H1 (cell line): ENCODE results near the gene SCMH1. TPM values are rescaled to one million over a fixed set of nuclear protein-coding genes. Genes with fewer than 3 reads are reported as not detected.

ENCODE experiments used
- CTCF ChIA-PET: fragments of 300-600 bp; sonication (Branson Sonifier 250); formaldehyde crosslinking; loops from one replicate; lab custom pipeline; 2021; ENCODE audit not compliant: partially characterized antibody; lab: Charles Lee
- POLR2A ChIA-PET: fragments of 300-600 bp; sonication (Branson Sonifier 250); formaldehyde crosslinking; loops from one replicate; lab custom pipeline; 2021; ENCODE audit warnings: inconsistent platforms; ENCODE audit not compliant: partially characterized antibody; lab: Charles Lee
- DNase-seq, 2 experiments: peaks; one replicate each; pipeline versions ENCODE4 v3.0.0 to v3.0.0-alpha.2; 2010 to 2022; ENCODE audit warnings: low spot score in 2 of 2, low read depth in 1 of 2, mixed read lengths in 1 of 2
- FAIRE-seq: peaks from 2 replicates; lab custom pipeline; 2011; peaks lifted over from hg19 to GRCh38; lab: Jason Lieb, UNC
- H2AFZ ChIP-seq: 2 replicates; pipeline ENCODE4 v1.8.1; 2012; ENCODE audit warnings: low read length, inconsistent platforms
- H2AK5ac ChIP-seq: 2 replicates; pipeline ENCODE4 v1.6.1; 2013; ENCODE audit warnings: low read depth, low read length
- H2BK120ac ChIP-seq: replicated peaks from 2 replicates; pipeline ENCODE3; 2013; ENCODE audit warnings: low read depth, low read length, inconsistent platforms
- H2BK12ac ChIP-seq: 2 replicates; pipeline ENCODE4 v1.6.1; 2013; ENCODE audit warnings: low read depth, low read length
- H2BK15ac ChIP-seq: 2 replicates; pipeline ENCODE4 v1.6.1; 2013; ENCODE audit warnings: low read length
- H2BK20ac ChIP-seq: 2 replicates; pipeline ENCODE4 v1.6.1; 2013; ENCODE audit warnings: low read length
- H2BK5ac ChIP-seq: 2 replicates; pipeline ENCODE4 v1.6.1; 2013; ENCODE audit warnings: low read depth, low read length
- H3K14ac ChIP-seq: 2 replicates; pipeline ENCODE4 v1.6.1; 2013; ENCODE audit warnings: inconsistent platforms; ENCODE audit not compliant: insufficient read length
- H3K18ac ChIP-seq: 2 replicates; pipeline ENCODE4 v1.6.1; 2013; ENCODE audit warnings: low read length; ENCODE audit errors: extremely low read depth
- H3K23ac ChIP-seq: 2 replicates; pipeline ENCODE4 v1.6.1; 2013; ENCODE audit warnings: inconsistent platforms; ENCODE audit not compliant: insufficient read length
- H3K23me2 ChIP-seq: 2 replicates; pipeline ENCODE4 v1.6.1; 2013; ENCODE audit warnings: low read depth, low read length
- H3K27ac ChIP-seq: 2 replicates; pipeline ENCODE4 v1.6.1; 2011; ENCODE audit warnings: low read depth, low read length, inconsistent platforms
- H3K27me3 ChIP-seq, 4 experiments: replicated peaks in 1 of 4; 1 replicate in 1 of 4; 2 replicates in 3 of 4; pipeline versions ENCODE4 v1.6.1 to v1.8.1; 2011 to 2013; ENCODE audit warnings: low read length in 3 of 4, mild to moderate bottlenecking in 3 of 4, inconsistent platforms in 2 of 4, mixed read lengths in 2 of 4, moderate library complexity in 1 of 4; ENCODE audit not compliant: control insufficient read depth in 3 of 4, insufficient read depth in 3 of 4; ENCODE audit errors: extremely low read depth in 1 of 4
- H3K36me3 ChIP-seq, 4 experiments: 2 replicates each; pipeline versions ENCODE4 v1.6.1 to v1.8.1; 2011 to 2013; ENCODE audit warnings: mild to moderate bottlenecking in 4 of 4, low read length in 3 of 4, moderate library complexity in 2 of 4, control low read depth in 1 of 4, inconsistent platforms in 1 of 4; ENCODE audit not compliant: insufficient read depth in 4 of 4, control insufficient read depth in 2 of 4
- H3K4ac ChIP-seq: replicated peaks from 2 replicates; pipeline ENCODE3; 2013; ENCODE audit warnings: low read length, low read depth, mixed read lengths, inconsistent platforms; ENCODE audit not compliant: insufficient read length
- H3K4me1 ChIP-seq, 4 experiments: replicated peaks in 1 of 4; 1 replicate in 1 of 4; 2 replicates in 3 of 4; pipeline versions ENCODE4 v1.6.1 to v1.8.1; 2011 to 2013; ENCODE audit warnings: low read length in 3 of 4, inconsistent platforms in 2 of 4, mixed read lengths in 1 of 4; ENCODE audit not compliant: insufficient read depth in 4 of 4, control insufficient read depth in 3 of 4
- H3K4me2 ChIP-seq, 2 experiments: 2 replicates each; pipeline versions ENCODE4 v1.6.1 to v1.8.1; 2011 to 2013; ENCODE audit warnings: low read depth in 2 of 2, low read length in 2 of 2, control low read depth in 1 of 2, inconsistent platforms in 1 of 2, mild to moderate bottlenecking in 1 of 2; ENCODE audit not compliant: insufficient read depth in 1 of 2
- H3K4me3 ChIP-seq, 4 experiments: fragments of 200-600, 300-600 bp in 1 of 4; sonication (generic), shearing (Covaris generic), sonication (Bioruptor Twin) in 1 of 4; 2 replicates each; pipeline versions ENCODE4 v1.5.1 to v1.8.1; 2011 to 2016; ENCODE audit warnings: low read length in 4 of 4, low read depth in 3 of 4, control low read depth in 2 of 4, inconsistent platforms in 2 of 4, mild to moderate bottlenecking in 2 of 4, mixed read lengths in 1 of 4, moderate library complexity in 1 of 4; ENCODE audit not compliant: insufficient read depth in 2 of 4; ENCODE audit errors: extremely low read depth in 1 of 4
- H3K56ac ChIP-seq: replicated peaks from 2 replicates; pipeline ENCODE3; 2013; ENCODE audit warnings: low read depth, mild to moderate bottlenecking, mixed read lengths, low read length, inconsistent platforms; ENCODE audit not compliant: insufficient read length
- H3K79me1 ChIP-seq: 2 replicates; pipeline ENCODE4 v1.6.1; 2013; ENCODE audit warnings: low read depth, low read length, control low read depth
- H3K79me2 ChIP-seq, 2 experiments: 2 replicates each; pipeline versions ENCODE4 v1.6.1 to v1.8.1; 2012 to 2013; ENCODE audit warnings: low read length in 2 of 2, mild to moderate bottlenecking in 2 of 2, inconsistent platforms in 1 of 2; ENCODE audit not compliant: insufficient read depth in 2 of 2, control insufficient read depth in 1 of 2
- H3K9ac ChIP-seq, 4 experiments: replicated peaks in 1 of 4; 1 replicate in 1 of 4; 2 replicates in 3 of 4; pipeline versions ENCODE4 v1.6.1 to v1.8.1; 2011 to 2013; ENCODE audit warnings: low read depth in 3 of 4, low read length in 3 of 4, control low read depth in 2 of 4, mild to moderate bottlenecking in 2 of 4, moderate library complexity in 2 of 4, inconsistent platforms in 1 of 4; ENCODE audit errors: extremely low read depth in 1 of 4
- H3K9me3 ChIP-seq, 2 experiments: 2 replicates each; pipeline versions ENCODE4 v1.6.1 to v1.8.1; 2012 to 2013; ENCODE audit warnings: mild to moderate bottlenecking in 2 of 2, moderate library complexity in 2 of 2, control low read depth in 1 of 2, inconsistent platforms in 1 of 2, low read depth in 1 of 2, low read length in 1 of 2, mixed read lengths in 1 of 2; ENCODE audit not compliant: insufficient read depth in 2 of 2
- H4K20me1 ChIP-seq, 2 experiments: replicated peaks in 1 of 2; 2 replicates each; pipeline versions ENCODE3 to v1.8.1; 2011 to 2013; ENCODE audit warnings: inconsistent platforms in 2 of 2, low read length in 2 of 2, mild to moderate bottlenecking in 1 of 2; ENCODE audit not compliant: insufficient read depth in 2 of 2, control insufficient read depth in 1 of 2
- H4K5ac ChIP-seq: 2 replicates; pipeline ENCODE4 v1.6.1; 2013; ENCODE audit warnings: low read length, low read depth, mixed read lengths, inconsistent platforms; ENCODE audit not compliant: insufficient read length
- H4K8ac ChIP-seq: 2 replicates; pipeline ENCODE4 v1.8.0; 2013; ENCODE audit warnings: mild to moderate bottlenecking, moderate library complexity, low read length, inconsistent platforms; ENCODE audit not compliant: insufficient read depth; ENCODE audit errors: extremely low read depth
- H4K91ac ChIP-seq: replicated peaks from 2 replicates; pipeline ENCODE3; 2013; ENCODE audit warnings: low read length, mixed read lengths, inconsistent platforms; ENCODE audit not compliant: insufficient read length
- CBX8 ChIP-seq: fragments of 300-800, 300-1000 bp; sonication (generic); IDR thresholded peaks from 2 replicates; pipeline ENCODE4 v1.7.1; 2016; ENCODE audit warnings: low read depth, low read length, borderline replicate concordance
- CTCF ChIP-seq, 3 experiments: IDR thresholded peaks; 1 replicate in 2 of 3; 2 replicates in 1 of 3; pipeline versions ENCODE4 v1.5.1 to v1.6.1; 2011; ENCODE audit warnings: low read length in 3 of 3, mild to moderate bottlenecking in 3 of 3, inconsistent platforms in 2 of 3, low read depth in 1 of 3, moderate library complexity in 1 of 3; ENCODE audit not compliant: insufficient read depth in 1 of 3; ENCODE audit errors: control extremely low read depth in 1 of 3
- JUND ChIP-seq: IDR thresholded peaks from 2 replicates; pipeline ENCODE4 v1.6.1; 2011; ENCODE audit warnings: mild to moderate bottlenecking, improper control_type of control experiment, low read length
- KDM1A ChIP-seq: fragments of 200-600, 300-600 bp; sonication (generic); IDR thresholded peaks from 2 replicates; pipeline ENCODE4 v1.7.1; 2016; ENCODE audit warnings: mild to moderate bottlenecking, low read length, borderline replicate concordance
- MAFK ChIP-seq: IDR thresholded peaks from 2 replicates; pipeline ENCODE4 v1.6.1; 2012; ENCODE audit warnings: low read depth, mild to moderate bottlenecking, improper control_type of control experiment, low read length
- NRF1 ChIP-seq: IDR thresholded peaks from 2 replicates; pipeline ENCODE4 v1.6.1; 2011; ENCODE audit warnings: mild to moderate bottlenecking, low read depth, low read length, improper control_type of control experiment
- SP1 ChIP-seq: IDR thresholded peaks from 2 replicates; pipeline ENCODE4 v1.6.1; 2011; ENCODE audit warnings: low read depth, low read length
- TAF7 ChIP-seq: optimal IDR thresholded peaks from 2 replicates; pipeline ENCODE3; 2011; ENCODE audit warnings: low read depth, mild to moderate bottlenecking, inconsistent platforms, low read length, moderate library complexity, borderline replicate concordance
- TCF12 ChIP-seq: IDR thresholded peaks from 2 replicates; pipeline ENCODE4 v1.6.1; 2011; ENCODE audit warnings: low read depth, mild to moderate bottlenecking, low read length
- WGBS, 2 experiments: shearing (Covaris generic) in 1 of 2; methylation state at CpG; one replicate each; pipeline versions ENCODE4 v1.1.6 to v1.1.7; 2013 to 2015; ENCODE audit warnings: low lambda C conversion rate in 2 of 2, mixed read lengths in 2 of 2, inconsistent platforms in 1 of 2, low coverage in 1 of 2, missing lambda C conversion rate in 1 of 2; ENCODE audit not compliant: insufficient replicate concordance in 2 of 2, insufficient coverage in 1 of 2, insufficient read length in 1 of 2; ENCODE audit errors: extremely low coverage in 1 of 2, missing lambda C conversion rate in 1 of 2; 5-methylcytosine and 5-hydroxymethylcytosine counted together
- polyA plus RNA-seq, 7 experiments: library from polyadenylated mRNA; depleted of rRNA in 3 of 7; stranded (reverse) in 5 of 7; unstranded in 2 of 7; fragments of >200 nt in 5 of 7; fragments of 200-250 nt in 2 of 7; gene quantifications; 1 replicate in 5 of 7; 2 replicates in 1 of 7; 4 replicates in 1 of 7; pipeline versions ENCODE4 v1.2.1 to v1.2.3, GENCODE V29; 2011 to 2013; ENCODE audit warnings: missing spikeins in 2 of 7, mixed read lengths in 2 of 7
- total RNA-seq: library from RNA; stranded (reverse); fragmentation: NEBNext Ultra II Directional; extraction: Animal tissue kit (Norgen Biotek cat#: 25700); gene quantifications from 2 replicates; pipeline ENCODE4 v1.2.1, GENCODE V29; 2021

The SCMH1 gene
- total and polyA plus RNA-seq, 2 of the 8 experiments (the other 6 are each of a cell fraction or from before 2014, with no cell fraction given) = 16.6 to 30.7 TPM

GRCh38 chr1:40987439-40988276, 254.4 kb downstream of the SCMH1 start:
- Histone ChIP-seq H3K56ac (no peak overlapping the region), H3K79me2 (peaks cover 0 to 35% of the 10 kb centered on the region in 2 experiments; a peak in 2 of 4 replicates), H2AK5ac (no peak overlapping the region), H2AFZ (no peak overlapping the region), H3K4me1 (no peaks in the 10 kb centered on the region), H2BK12ac (no peak overlapping the region), H4K20me1 (peaks cover 9 to 19% of the 10 kb centered on the region in 2 experiments), H3K27me3 (no peaks in the 10 kb centered on the region), H4K91ac (no peak overlapping the region), H3K9ac (no peak overlapping the region), H4K8ac (no peak overlapping the region), H2BK15ac (no peak overlapping the region), H2BK120ac (no peak overlapping the region), H3K27ac (no peak overlapping the region), H2BK20ac (no peak overlapping the region), H3K79me1 (no peaks in the 10 kb centered on the region; the same call in 1 of the 2 replicates), H3K4ac (no peak overlapping the region), H3K23me2 (0 out of 2 replicates have a peak, but pooled peaks cover 2% of the 10 kb centered on the region), H4K5ac (no peak overlapping the region), H3K36me3 (peaks cover 60 to 96% (median 90%) of the 10 kb centered on the region in 4 experiments), H2BK5ac (no peak overlapping the region), H3K18ac (no peak overlapping the region), H3K14ac (no peak overlapping the region), H3K9me3 (no peaks in the 10 kb centered on the region), H3K23ac (no peak overlapping the region), H3K4me3 (no peak overlapping the region), H3K4me2 (no peak overlapping the region)
- ChIA-PET POLR2A (interaction anchor here (0.6 to 9.6 kb wide), 6 partner anchors 8 to 216 kb away, joined by 3 to 49 read pairs (median 6); no protein-coding TSS in a partner anchor), CTCF (interaction anchor here (1.3 to 1.4 kb wide), 2 partner anchors 9 to 205 kb away, joined by 3 to 5 read pairs; no protein-coding TSS in a partner anchor)
- DNase-seq (no peak), FAIRE-seq (no peak)
- 93% methylated on average over 9 of the region's 9 CpGs; no CpG with 5 or more reads in 1 of the 2 experiments for WGBS, 2 experiments
- TF ChIP-seq TAF7 (no peak), KDM1A (no peak), CTCF (IDR thresholded peaks at IDR 0.05; ENCODE audit: control extremely low read depth in 1 of 3, insufficient read depth in 1 of 3, low read depth in 1 of 3, low read length in 3 of 3) (no peak), CBX8 (no peak), SP1 (no peak), MAFK (no peak), JUND (no peak), TCF12 (no peak), NRF1 (no peak)
